ENCODE measurements around the gene HSD17B11. TPM values are rescaled to one million over a fixed set of nuclear protein-coding genes. Genes with fewer than 3 reads are reported as not detected.
"Not testable (repeated sequence)": the region's sequence is repeated elsewhere in the genome, so short reads cannot be mapped to it uniquely, and the experiment has no call there.

Gene HSD17B11
- total RNA-seq, 1 donor, result 49.6 TPM

GRCh38 chr4:87406462-87406861, 15.5 kb upstream of the HSD17B11 start:
- Histone ChIP-seq H3K4me3 (ENCODE audit: insufficient read depth, low read length) (no peak overlapping the region), H3K9me3 (ENCODE audit: low read depth, low read length) (no peaks in the 10 kb centered on the region), H3K27me3 (ENCODE audit: insufficient read depth, low read length) (no peaks in the 10 kb centered on the region), H3K79me2 (ENCODE audit: insufficient read depth, low read length) (no peaks in the 10 kb centered on the region), H2AFZ (ENCODE audit: low read length) (peak overlapping the region; percentile 7), H3K4me1 (ENCODE audit: insufficient read depth, low read length) (peaks cover 4% of the 10 kb centered on the region), H4K20me1 (ENCODE audit: insufficient read depth, low read length) (no peaks in the 10 kb centered on the region), H3K36me3 (ENCODE audit: insufficient read depth, low read length) (no peaks in the 10 kb centered on the region), H3K4me2 (ENCODE audit: insufficient read depth, low read length) (no peak overlapping the region), H3K27ac (ENCODE audit: low read depth, low read length) (no peak overlapping the region)
- no peak for DNase-seq (ENCODE audit: insufficient read length, low spot score, missing footprints)
- TF ChIP-seq, protein P1, sequence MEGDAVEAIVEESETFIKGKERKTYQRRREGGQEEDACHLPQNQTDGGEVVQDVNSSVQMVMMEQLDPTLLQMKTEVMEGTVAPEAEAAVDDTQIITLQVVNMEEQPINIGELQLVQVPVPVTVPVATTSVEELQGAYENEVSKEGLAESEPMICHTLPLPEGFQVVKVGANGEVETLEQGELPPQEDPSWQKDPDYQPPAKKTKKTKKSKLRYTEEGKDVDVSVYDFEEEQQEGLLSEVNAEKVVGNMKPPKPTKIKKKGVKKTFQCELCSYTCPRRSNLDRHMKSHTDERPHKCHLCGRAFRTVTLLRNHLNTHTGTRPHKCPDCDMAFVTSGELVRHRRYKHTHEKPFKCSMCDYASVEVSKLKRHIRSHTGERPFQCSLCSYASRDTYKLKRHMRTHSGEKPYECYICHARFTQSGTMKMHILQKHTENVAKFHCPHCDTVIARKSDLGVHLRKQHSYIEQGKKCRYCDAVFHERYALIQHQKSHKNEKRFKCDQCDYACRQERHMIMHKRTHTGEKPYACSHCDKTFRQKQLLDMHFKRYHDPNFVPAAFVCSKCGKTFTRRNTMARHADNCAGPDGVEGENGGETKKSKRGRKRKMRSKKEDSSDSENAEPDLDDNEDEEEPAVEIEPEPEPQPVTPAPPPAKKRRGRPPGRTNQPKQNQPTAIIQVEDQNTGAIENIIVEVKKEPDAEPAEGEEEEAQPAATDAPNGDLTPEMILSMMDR (IDR thresholded peaks at IDR 0.05; ENCODE audit: extremely low read depth, low read depth, low read length), result no peak

GRCh38 chr4:87405211-87405820, 14.3 kb upstream of the HSD17B11 start:
- Histone ChIP-seq H3K27me3 (ENCODE audit: insufficient read depth, low read length) (no peaks in the 10 kb centered on the region), H3K36me3 (ENCODE audit: insufficient read depth, low read length) (no peaks in the 10 kb centered on the region), H3K79me2 (ENCODE audit: insufficient read depth, low read length) (no peaks in the 10 kb centered on the region), H2AFZ (ENCODE audit: low read length) (no peak overlapping the region), H3K27ac (ENCODE audit: low read depth, low read length) (no peak overlapping the region), H3K9me3 (ENCODE audit: low read depth, low read length) (no peaks in the 10 kb centered on the region), H3K4me1 (ENCODE audit: insufficient read depth, low read length) (peaks cover 1% of the 10 kb centered on the region), H3K4me3 (ENCODE audit: insufficient read depth, low read length) (no peak overlapping the region), H4K20me1 (ENCODE audit: insufficient read depth, low read length) (no peaks in the 10 kb centered on the region), H3K4me2 (ENCODE audit: insufficient read depth, low read length) (no peak overlapping the region)
- TF ChIP-seq, protein P1 (IDR thresholded peaks at IDR 0.05; ENCODE audit: extremely low read depth, low read depth, low read length), result no peak
- DNase-seq (ENCODE audit: insufficient read length, low spot score, missing footprints), result no peak

GRCh38 chr4:87403732-87404131, 12.7 kb upstream of the HSD17B11 start:
- not testable (repeated sequence) for H3K27ac ChIP-seq (ENCODE audit: low read depth, low read length); H4K20me1 ChIP-seq (ENCODE audit: insufficient read depth, low read length); H3K4me3 ChIP-seq (ENCODE audit: insufficient read depth, low read length); H3K4me2 ChIP-seq (ENCODE audit: insufficient read depth, low read length); H3K36me3 ChIP-seq (ENCODE audit: insufficient read depth, low read length); H3K9me3 ChIP-seq (ENCODE audit: low read depth, low read length); H2AFZ ChIP-seq (ENCODE audit: low read length); H3K4me1 ChIP-seq (ENCODE audit: insufficient read depth, low read length); H3K27me3 ChIP-seq (ENCODE audit: insufficient read depth, low read length); H3K79me2 ChIP-seq (ENCODE audit: insufficient read depth, low read length); DNase-seq (ENCODE audit: insufficient read length, low spot score, missing footprints)

DNA sequence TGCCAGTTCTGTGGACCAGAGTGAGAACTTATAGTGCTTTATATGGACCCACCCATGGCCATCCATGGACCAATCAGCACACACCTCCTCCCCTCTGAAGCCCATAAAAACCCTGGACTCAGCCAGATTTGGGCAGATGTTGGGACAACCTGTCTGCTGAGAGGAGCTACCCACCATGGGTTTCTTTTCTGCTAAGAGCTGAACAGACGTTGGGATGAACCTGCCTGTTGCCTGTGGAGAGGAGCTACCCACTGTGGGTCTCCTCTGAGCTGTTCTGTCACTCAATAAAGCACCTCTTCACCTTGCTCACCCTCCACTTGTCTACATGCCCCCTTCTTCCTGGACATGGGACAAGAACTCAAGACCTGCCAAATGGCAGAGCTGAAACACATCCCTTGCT, 9.0 kb upstream of the HSD17B11 start:
- Histone ChIP-seq H3K27ac (ENCODE audit: low read depth, low read length) (no peak overlapping the region), H3K4me1 (ENCODE audit: insufficient read depth, low read length) (no peaks in the 10 kb centered on the region), H2AFZ (ENCODE audit: low read length) (no peak overlapping the region), H3K79me2 (ENCODE audit: insufficient read depth, low read length) (no peaks in the 10 kb centered on the region), H3K27me3 (ENCODE audit: insufficient read depth, low read length) (no peaks in the 10 kb centered on the region), H4K20me1 (ENCODE audit: insufficient read depth, low read length) (no peaks in the 10 kb centered on the region), H3K9me3 (ENCODE audit: low read depth, low read length) (no peaks in the 10 kb centered on the region), H3K4me3 (ENCODE audit: insufficient read depth, low read length) (no peak overlapping the region), H3K36me3 (ENCODE audit: insufficient read depth, low read length) (no peaks in the 10 kb centered on the region), H3K4me2 (ENCODE audit: insufficient read depth, low read length) (no peak overlapping the region)
- TF ChIP-seq, protein P1 (IDR thresholded peaks at IDR 0.05; ENCODE audit: extremely low read depth, low read depth, low read length), result no peak
- no peak for DNase-seq (ENCODE audit: insufficient read length, low spot score, missing footprints)
